ENCODE measurements around the gene DCUN1D3. TPM values are rescaled to one million over a fixed set of nuclear protein-coding genes. Genes with fewer than 3 reads are reported as not detected.

The DCUN1D3 gene, protein sequence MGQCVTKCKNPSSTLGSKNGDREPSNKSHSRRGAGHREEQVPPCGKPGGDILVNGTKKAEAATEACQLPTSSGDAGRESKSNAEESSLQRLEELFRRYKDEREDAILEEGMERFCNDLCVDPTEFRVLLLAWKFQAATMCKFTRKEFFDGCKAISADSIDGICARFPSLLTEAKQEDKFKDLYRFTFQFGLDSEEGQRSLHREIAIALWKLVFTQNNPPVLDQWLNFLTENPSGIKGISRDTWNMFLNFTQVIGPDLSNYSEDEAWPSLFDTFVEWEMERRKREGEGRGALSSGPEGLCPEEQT
- 5.2 and 10.3 TPM in 2 replicates for total RNA-seq

GRCh38 chr16:20900299-20901067 lies at the start of gene DCUN1D3, which contains the start of gene LYRM1:
DCUN1D3 (minus strand) TSS chr16:20900358; CDS start chr16:20862538, 37,820 bp downstream.
LYRM1 (plus strand) TSS chr16:20900771; CDS start chr16:20915556, 14,785 bp downstream.

GRCh38 chr16:20806168-20807050 lies 93.7 kb downstream of the DCUN1D3 start, which contains the start of the genes ERI2 and REXO5:
ERI2 (minus strand) TSS chr16:20806472; CDS start chr16:20806430, 42 bp downstream.
REXO5 (plus strand) TSS chr16:20806527; CDS start chr16:20806954, 427 bp downstream.

Other genes with a start within 250 kb of the DCUN1D3 start
- under 0.01 and 1.0 TPM in 2 replicates for gene ACSM1, start 202.7 kb downstream of the DCUN1D3 start, total RNA-seq
- gene THUMPD1, start 158.5 kb downstream of the DCUN1D3 start, total RNA-seq, result 57.7 and 90.6 TPM in 2 replicates
- gene ACSM3, start 136.3 kb downstream of the DCUN1D3 start, total RNA-seq, result 2.9 and 13.4 TPM in 2 replicates
- 8.5 and 9.4 TPM in 2 replicates for gene ERI2, start 93.9 kb downstream of the DCUN1D3 start, total RNA-seq
- gene REXO5, start 93.8 kb downstream of the DCUN1D3 start, total RNA-seq, result 0.89 and 4.9 TPM in 2 replicates
- gene LYRM1, start 413 bp upstream of the DCUN1D3 start, total RNA-seq, result 24.3 and 27.0 TPM in 2 replicates